ENCODE results near the gene SHISAL1. TPM values are rescaled to one million over a fixed set of nuclear protein-coding genes. Genes with fewer than 3 reads are reported as not detected.

Gene SHISAL1
- total and polyA plus RNA-seq, 2 donors (not counting 3 experiments of a cell fraction or from before 2014, with no cell fraction given): 0.01 to 0.07 TPM

DNA sequence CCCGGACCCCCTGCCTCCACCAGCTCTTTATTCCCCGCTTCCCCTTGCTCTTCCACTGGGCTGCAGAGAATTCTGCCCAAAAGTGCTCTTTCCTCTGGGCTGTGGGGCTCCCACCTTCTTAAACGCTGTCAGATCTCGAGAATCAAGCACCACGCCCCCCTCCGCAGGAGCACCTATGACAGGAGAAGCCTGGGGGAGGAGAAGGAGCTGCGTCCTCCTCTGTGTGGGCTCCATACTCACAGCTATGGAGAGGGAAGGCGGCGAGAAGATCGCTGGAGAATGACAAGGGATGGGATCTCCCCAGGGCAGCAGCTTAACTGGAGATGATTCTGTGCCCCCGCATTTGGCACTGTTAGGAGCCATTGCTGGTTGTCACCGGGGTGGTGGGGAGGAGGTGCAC is 19.7 kb downstream of the SHISAL1 start:
- no peaks in the 10 kb centered on the region for H3K79me2 ChIP-seq (ENCODE audit: control insufficient read depth, insufficient read depth, low read length)
- H3K27ac ChIP-seq (ENCODE audit: insufficient read depth, low read depth, low read length): no peak overlapping the region
- no peak overlapping the region for H3K9ac ChIP-seq (replicated peaks; ENCODE audit: extremely low read depth, insufficient read depth, low read length)
- no peak overlapping the region for H2AFZ ChIP-seq (ENCODE audit: low read depth, low read length)
- H3K9me3 ChIP-seq (replicated peaks; ENCODE audit: control insufficient read depth, insufficient read depth, low read length): no peaks in the 10 kb centered on the region
- POLR2A ChIA-PET: no interaction called here
- H3K4me2 ChIP-seq (ENCODE audit: insufficient read depth, low read length): no peak overlapping the region
- H3K9me1 ChIP-seq (replicated peaks; ENCODE audit: control insufficient read depth, extremely low read depth, insufficient read depth, low read length): no peaks in the 10 kb centered on the region
- no peaks in the 10 kb centered on the region for H3K27me3 ChIP-seq (ENCODE audit: control insufficient read depth in 2 of 2, insufficient read depth in 2 of 2, low read length in 2 of 2)
- no peak overlapping the region for H3K4me3 ChIP-seq (replicated peaks in 1 of 3; ENCODE audit: insufficient read depth in 1 of 3, low read depth in 1 of 3, low read length in 3 of 3)
- CTCF ChIA-PET: interaction anchor here (1.3 kb wide), 1 partner anchor 33 kb away, joined by 3 read pairs; no protein-coding TSS in a partner anchor
- H3K4me1 ChIP-seq (ENCODE audit: control insufficient read depth, extremely low read depth, insufficient read depth, low read length): no peaks in the 10 kb centered on the region
- dilution Hi-C loops (cut with MboI; ENCODE audit: extremely low pct_ligation_motif_present, low sequenced_read_pairs) (no loop called here), intact Hi-C loops (cut with micrococcal nuclease) (no loop called here)
- DNase-seq (ENCODE audit: low read depth, low spot score): no peak
- no peaks in the 10 kb centered on the region for H3K36me3 ChIP-seq (ENCODE audit: control insufficient read depth in 2 of 2, extremely low read depth in 1 of 2, insufficient read depth in 2 of 2, low read length in 2 of 2)
- TF ChIP-seq POLR2AphosphoS5 (IDR thresholded peaks at IDR 0.05; ENCODE audit: insufficient read depth, low read depth, low read length) (no peak), JUN (IDR thresholded peaks at IDR 0.05; ENCODE audit: borderline replicate concordance, insufficient read depth, insufficient read length, low read depth) (no peak), FOS (IDR thresholded peaks at IDR 0.05; ENCODE audit: borderline replicate concordance, insufficient read depth, low read length) (no peak), EZH2 (IDR thresholded peaks at IDR 0.05; ENCODE audit: borderline replicate concordance, low read depth, low read length, severe bottlenecking) (no peak), POLR2A (IDR thresholded peaks at IDR 0.05; ENCODE audit: low read depth, low read length) (no peak)
- TF ChIP-seq, protein P1, sequence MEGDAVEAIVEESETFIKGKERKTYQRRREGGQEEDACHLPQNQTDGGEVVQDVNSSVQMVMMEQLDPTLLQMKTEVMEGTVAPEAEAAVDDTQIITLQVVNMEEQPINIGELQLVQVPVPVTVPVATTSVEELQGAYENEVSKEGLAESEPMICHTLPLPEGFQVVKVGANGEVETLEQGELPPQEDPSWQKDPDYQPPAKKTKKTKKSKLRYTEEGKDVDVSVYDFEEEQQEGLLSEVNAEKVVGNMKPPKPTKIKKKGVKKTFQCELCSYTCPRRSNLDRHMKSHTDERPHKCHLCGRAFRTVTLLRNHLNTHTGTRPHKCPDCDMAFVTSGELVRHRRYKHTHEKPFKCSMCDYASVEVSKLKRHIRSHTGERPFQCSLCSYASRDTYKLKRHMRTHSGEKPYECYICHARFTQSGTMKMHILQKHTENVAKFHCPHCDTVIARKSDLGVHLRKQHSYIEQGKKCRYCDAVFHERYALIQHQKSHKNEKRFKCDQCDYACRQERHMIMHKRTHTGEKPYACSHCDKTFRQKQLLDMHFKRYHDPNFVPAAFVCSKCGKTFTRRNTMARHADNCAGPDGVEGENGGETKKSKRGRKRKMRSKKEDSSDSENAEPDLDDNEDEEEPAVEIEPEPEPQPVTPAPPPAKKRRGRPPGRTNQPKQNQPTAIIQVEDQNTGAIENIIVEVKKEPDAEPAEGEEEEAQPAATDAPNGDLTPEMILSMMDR (IDR thresholded peaks at IDR 0.05; ENCODE audit: extremely low read depth in 1 of 2, insufficient read depth in 1 of 2, low read depth in 1 of 2, low read length in 2 of 2): no peak
- no peaks in the 10 kb centered on the region for H4K20me1 ChIP-seq (replicated peaks; ENCODE audit: control insufficient read depth, extremely low read depth, insufficient read depth, low read length)
- no TSS peak for BruUV-seq (replicated peaks)
- no peak for FAIRE-seq

DNA sequence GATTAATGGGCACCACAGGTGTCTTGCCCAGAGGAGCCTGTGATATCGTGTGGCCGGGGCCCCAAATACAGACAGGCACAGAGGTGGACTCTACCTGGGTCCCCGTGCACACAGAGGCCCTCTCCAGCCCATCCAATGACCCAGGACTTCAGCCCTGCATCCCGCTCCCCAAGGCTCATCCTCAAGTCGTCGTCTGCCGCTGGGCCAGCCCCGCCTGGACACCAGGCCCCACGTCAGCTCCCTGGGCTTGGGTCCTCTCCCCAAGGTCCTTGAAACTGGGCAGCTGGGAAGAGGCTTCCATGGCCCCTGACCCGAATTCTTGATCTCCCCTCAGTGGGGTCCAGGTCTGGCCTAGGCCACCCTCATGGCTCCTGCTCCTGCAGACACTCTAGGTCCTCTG is 20.2 kb downstream of the SHISAL1 start:
- dilution Hi-C loops (cut with MboI; ENCODE audit: extremely low pct_ligation_motif_present, low sequenced_read_pairs): no loop called here
- H3K27ac ChIP-seq (ENCODE audit: insufficient read depth, low read depth, low read length): no peak overlapping the region
- DNase-seq (ENCODE audit: low read depth, low spot score): no peak
- intact Hi-C loops (cut with micrococcal nuclease): no loop called here
- FAIRE-seq: no peak
- BruUV-seq (replicated peaks): no TSS peak
- H3K4me3 ChIP-seq (replicated peaks in 1 of 3; ENCODE audit: insufficient read depth in 1 of 3, low read depth in 1 of 3, low read length in 3 of 3): no peak overlapping the region
- no peak overlapping the region for H3K4me2 ChIP-seq (ENCODE audit: insufficient read depth, low read length)
- no peaks in the 10 kb centered on the region for H3K9me3 ChIP-seq (replicated peaks; ENCODE audit: control insufficient read depth, insufficient read depth, low read length)
- no peak overlapping the region for H3K9ac ChIP-seq (replicated peaks; ENCODE audit: extremely low read depth, insufficient read depth, low read length)
- H2AFZ ChIP-seq (ENCODE audit: low read depth, low read length): no peak overlapping the region
- H3K27me3 ChIP-seq (ENCODE audit: control insufficient read depth in 2 of 2, insufficient read depth in 2 of 2, low read length in 2 of 2): no peaks in the 10 kb centered on the region
- H3K4me1 ChIP-seq (ENCODE audit: control insufficient read depth, extremely low read depth, insufficient read depth, low read length): no peaks in the 10 kb centered on the region
- POLR2A ChIA-PET: no interaction called here
- no peaks in the 10 kb centered on the region for H4K20me1 ChIP-seq (replicated peaks; ENCODE audit: control insufficient read depth, extremely low read depth, insufficient read depth, low read length)
- no peaks in the 10 kb centered on the region for H3K9me1 ChIP-seq (replicated peaks; ENCODE audit: control insufficient read depth, extremely low read depth, insufficient read depth, low read length)
- CTCF ChIA-PET: interaction anchor here (1.3 kb wide), 1 partner anchor 33 kb away, joined by 3 read pairs; no protein-coding TSS in a partner anchor
- H3K79me2 ChIP-seq (ENCODE audit: control insufficient read depth, insufficient read depth, low read length): no peaks in the 10 kb centered on the region
- TF ChIP-seq POLR2AphosphoS5 (IDR thresholded peaks at IDR 0.05; ENCODE audit: insufficient read depth, low read depth, low read length) (no peak), GATA2 (IDR thresholded peaks at IDR 0.05; ENCODE audit: insufficient read depth, insufficient read length, low read depth, low read length) (no peak), JUN (IDR thresholded peaks at IDR 0.05; ENCODE audit: borderline replicate concordance, insufficient read depth, insufficient read length, low read depth) (no peak), POLR2A (IDR thresholded peaks at IDR 0.05; ENCODE audit: low read depth, low read length) (no peak), MYC (IDR thresholded peaks at IDR 0.05; ENCODE audit: low read depth, low read length) (no peak), EZH2 (IDR thresholded peaks at IDR 0.05; ENCODE audit: borderline replicate concordance, low read depth, low read length, severe bottlenecking) (no peak), FOS (IDR thresholded peaks at IDR 0.05; ENCODE audit: borderline replicate concordance, insufficient read depth, low read length) (no peak)
- TF ChIP-seq, protein P1 (IDR thresholded peaks at IDR 0.05; ENCODE audit: extremely low read depth in 1 of 2, insufficient read depth in 1 of 2, low read depth in 1 of 2, low read length in 2 of 2): no peak
- TF ChIP-seq, protein P2, sequence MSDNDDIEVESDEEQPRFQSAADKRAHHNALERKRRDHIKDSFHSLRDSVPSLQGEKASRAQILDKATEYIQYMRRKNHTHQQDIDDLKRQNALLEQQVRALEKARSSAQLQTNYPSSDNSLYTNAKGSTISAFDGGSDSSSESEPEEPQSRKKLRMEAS (IDR thresholded peaks at IDR 0.05; ENCODE audit: insufficient read depth, insufficient read length): no peak
- no peaks in the 10 kb centered on the region for H3K36me3 ChIP-seq (ENCODE audit: control insufficient read depth in 2 of 2, extremely low read depth in 1 of 2, insufficient read depth in 2 of 2, low read length in 2 of 2)
